Suprapubic skin (tissue), 4 donors: ENCODE data around the gene CD68.

Experiments used
- POLR2A ChIP-seq, 2 donors: fragments of 450-650 bp; IDR thresholded peaks; one replicate each; pipeline ENCODE4 v1.6.1; 2017; ENCODE audit warnings: antibody characterized with exemption in 2 of 2, mild to moderate bottlenecking in 2 of 2, moderate library complexity in 2 of 2
- POLR2AphosphoS5 ChIP-seq, 3 donors: sonication (generic); formaldehyde crosslinking; IDR thresholded peaks; one replicate each; pipeline ENCODE4 v1.6.1; 2017; ENCODE audit warnings: antibody characterized with exemption in 3 of 3
- TF ChIP-seq, protein P1 (sequence below), 2 donors: fragments of 200-600 bp in 1 of 2; fragments of 450-650 bp in 1 of 2; sonication (generic) in 1 of 2; IDR thresholded peaks; one replicate each; pipeline ENCODE4 v1.5.1; 2016 to 2019; ENCODE audit warnings: antibody characterized with exemption in 2 of 2, mild to moderate bottlenecking in 1 of 2, moderate library complexity in 1 of 2

DNA sequence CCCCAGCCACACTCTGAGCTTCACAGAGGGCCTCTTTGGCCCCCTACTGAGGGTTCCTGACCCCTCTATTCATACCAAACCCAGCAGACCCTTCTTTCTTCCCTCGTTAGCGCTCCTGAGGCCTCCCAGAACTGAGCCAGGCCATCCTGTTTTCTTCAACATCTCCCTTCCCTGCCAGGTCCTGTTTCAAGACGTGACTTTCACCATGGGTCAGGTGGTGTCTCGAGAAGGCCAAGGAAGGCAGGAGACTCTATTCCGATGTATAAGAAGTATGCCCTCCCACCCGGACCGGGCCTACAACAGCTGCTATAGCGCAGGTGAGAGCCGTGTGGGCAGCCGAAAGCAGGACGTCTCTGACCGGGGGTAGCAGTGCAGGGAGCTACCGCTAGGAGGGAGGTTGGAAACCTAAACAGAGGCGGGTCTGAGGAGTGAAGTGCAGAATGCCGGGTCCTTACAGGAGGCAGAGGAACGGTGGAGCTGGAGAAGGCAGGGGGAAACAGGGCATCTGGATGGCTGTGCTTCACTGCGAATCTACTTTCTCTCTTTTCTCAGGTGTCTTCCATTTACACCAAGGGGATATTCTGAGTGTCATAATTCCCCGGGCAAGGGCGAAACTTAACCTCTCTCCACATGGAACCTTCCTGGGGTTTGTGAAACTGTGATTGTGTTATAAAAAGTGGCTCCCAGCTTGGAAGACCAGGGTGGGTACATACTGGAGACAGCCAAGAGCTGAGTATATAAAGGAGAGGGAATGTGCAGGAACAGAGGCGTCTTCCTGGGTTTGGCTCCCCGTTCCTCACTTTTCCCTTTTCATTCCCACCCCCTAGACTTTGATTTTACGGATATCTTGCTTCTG lies 19.0 kb upstream of the CD68 start:
- TF ChIP-seq, protein P1, sequence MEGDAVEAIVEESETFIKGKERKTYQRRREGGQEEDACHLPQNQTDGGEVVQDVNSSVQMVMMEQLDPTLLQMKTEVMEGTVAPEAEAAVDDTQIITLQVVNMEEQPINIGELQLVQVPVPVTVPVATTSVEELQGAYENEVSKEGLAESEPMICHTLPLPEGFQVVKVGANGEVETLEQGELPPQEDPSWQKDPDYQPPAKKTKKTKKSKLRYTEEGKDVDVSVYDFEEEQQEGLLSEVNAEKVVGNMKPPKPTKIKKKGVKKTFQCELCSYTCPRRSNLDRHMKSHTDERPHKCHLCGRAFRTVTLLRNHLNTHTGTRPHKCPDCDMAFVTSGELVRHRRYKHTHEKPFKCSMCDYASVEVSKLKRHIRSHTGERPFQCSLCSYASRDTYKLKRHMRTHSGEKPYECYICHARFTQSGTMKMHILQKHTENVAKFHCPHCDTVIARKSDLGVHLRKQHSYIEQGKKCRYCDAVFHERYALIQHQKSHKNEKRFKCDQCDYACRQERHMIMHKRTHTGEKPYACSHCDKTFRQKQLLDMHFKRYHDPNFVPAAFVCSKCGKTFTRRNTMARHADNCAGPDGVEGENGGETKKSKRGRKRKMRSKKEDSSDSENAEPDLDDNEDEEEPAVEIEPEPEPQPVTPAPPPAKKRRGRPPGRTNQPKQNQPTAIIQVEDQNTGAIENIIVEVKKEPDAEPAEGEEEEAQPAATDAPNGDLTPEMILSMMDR (IDR thresholded peaks at IDR 0.05), result peak; percentile 52 to 64
- TF ChIP-seq POLR2A (IDR thresholded peaks at IDR 0.05) (no peak), POLR2AphosphoS5 (IDR thresholded peaks at IDR 0.05) (no peak)
